Pons (tissue), 1 donor: ENCODE measurements around the gene SDHA.
"Not testable (repeated sequence)": the region's sequence is repeated elsewhere in the genome, so short reads cannot be mapped to it uniquely, and the experiment has no call there.

Source experiments
- DNase-seq: peaks from one replicate; pipeline ENCODE4 v3.0.0-alpha.2; 2016; ENCODE audit warnings: low spot score

The SDHA gene

GRCh38 chr5:300691-301435 lies 82.7 kb downstream of the SDHA start:
- not testable (repeated sequence) for DNase-seq

GRCh38 chr5:302416-302815 lies 84.3 kb downstream of the SDHA start:
- DNase-seq, result not testable (repeated sequence)

- DNase-seq, result no peak
Observed at GRCh38 chr5:302966-303365, 84.8 kb downstream of the SDHA start.

- DNase-seq, result not testable (repeated sequence)
Observed at GRCh38 chr5:303741-304140, 85.6 kb downstream of the SDHA start.

GRCh38 chr5:305050-305449 lies 86.9 kb downstream of the SDHA start:
- DNase-seq, result no peak

- no peak for DNase-seq
Observed at GRCh38 chr5:305459-305858, 87.3 kb downstream of the SDHA start.

GRCh38 chr5:306011-306805 lies 88.1 kb downstream of the SDHA start:
- no peak for DNase-seq
